Measurements from ENCODE around the gene MUSK.
A peak's percentile ranks its signal among the peaks of the same experiment; 100 is the strongest.
"Not testable (repeated sequence)": the region's sequence is repeated elsewhere in the genome, so short reads cannot be mapped to it uniquely, and the experiment has no call there.

Gene MUSK

GRCh38 chr9:110821064-110821463 lies 152.5 kb downstream of the MUSK start:
- peaks cover 0 to 4% (median 0%) of the 10 kb centered on the region in 3 donors for H3K9me3 ChIP-seq
- H3K4me1 ChIP-seq = no peaks in the 10 kb centered on the region
- no peaks in the 10 kb centered on the region for H3K36me3 ChIP-seq
- H3K27ac ChIP-seq = no peak overlapping the region
- H3K27me3 ChIP-seq = no peaks in the 10 kb centered on the region
- intact Hi-C loops (cut with DNase I; ENCODE audit: low total_unique reads) = no loop called here
- H3K4me3 ChIP-seq = no peak overlapping the region
- DNase-seq = no peak
- TF ChIP-seq, protein P1, sequence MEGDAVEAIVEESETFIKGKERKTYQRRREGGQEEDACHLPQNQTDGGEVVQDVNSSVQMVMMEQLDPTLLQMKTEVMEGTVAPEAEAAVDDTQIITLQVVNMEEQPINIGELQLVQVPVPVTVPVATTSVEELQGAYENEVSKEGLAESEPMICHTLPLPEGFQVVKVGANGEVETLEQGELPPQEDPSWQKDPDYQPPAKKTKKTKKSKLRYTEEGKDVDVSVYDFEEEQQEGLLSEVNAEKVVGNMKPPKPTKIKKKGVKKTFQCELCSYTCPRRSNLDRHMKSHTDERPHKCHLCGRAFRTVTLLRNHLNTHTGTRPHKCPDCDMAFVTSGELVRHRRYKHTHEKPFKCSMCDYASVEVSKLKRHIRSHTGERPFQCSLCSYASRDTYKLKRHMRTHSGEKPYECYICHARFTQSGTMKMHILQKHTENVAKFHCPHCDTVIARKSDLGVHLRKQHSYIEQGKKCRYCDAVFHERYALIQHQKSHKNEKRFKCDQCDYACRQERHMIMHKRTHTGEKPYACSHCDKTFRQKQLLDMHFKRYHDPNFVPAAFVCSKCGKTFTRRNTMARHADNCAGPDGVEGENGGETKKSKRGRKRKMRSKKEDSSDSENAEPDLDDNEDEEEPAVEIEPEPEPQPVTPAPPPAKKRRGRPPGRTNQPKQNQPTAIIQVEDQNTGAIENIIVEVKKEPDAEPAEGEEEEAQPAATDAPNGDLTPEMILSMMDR (IDR thresholded peaks at IDR 0.05) = no peak

DNA sequence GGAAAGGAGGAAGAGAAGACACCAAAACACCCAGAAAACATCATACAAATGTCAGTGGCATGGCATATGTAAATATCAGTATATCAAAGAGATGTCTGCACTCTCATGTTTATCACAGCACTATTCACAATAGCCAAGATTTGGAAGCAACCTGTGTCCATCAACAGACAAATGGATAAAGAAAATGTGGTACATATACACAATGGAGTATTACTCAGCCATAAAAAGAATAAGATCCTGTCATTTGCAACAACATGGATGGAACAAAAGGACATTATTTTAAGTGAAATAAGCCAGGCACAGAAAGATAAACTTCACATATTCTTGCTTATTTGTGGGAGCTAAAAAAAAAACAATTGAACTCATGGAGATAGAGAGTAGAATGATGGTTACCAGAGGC lies 156.5 kb downstream of the MUSK start:
- H3K36me3 ChIP-seq; H3K27me3 ChIP-seq; intact Hi-C loops (cut with DNase I; ENCODE audit: low total_unique reads); H3K27ac ChIP-seq; H3K4me3 ChIP-seq; DNase-seq; H3K9me3 ChIP-seq: not testable (repeated sequence)
- peaks cover 0 to 15% (median 2%) of the 10 kb centered on the region in 4 donors for H3K4me1 ChIP-seq

DNA sequence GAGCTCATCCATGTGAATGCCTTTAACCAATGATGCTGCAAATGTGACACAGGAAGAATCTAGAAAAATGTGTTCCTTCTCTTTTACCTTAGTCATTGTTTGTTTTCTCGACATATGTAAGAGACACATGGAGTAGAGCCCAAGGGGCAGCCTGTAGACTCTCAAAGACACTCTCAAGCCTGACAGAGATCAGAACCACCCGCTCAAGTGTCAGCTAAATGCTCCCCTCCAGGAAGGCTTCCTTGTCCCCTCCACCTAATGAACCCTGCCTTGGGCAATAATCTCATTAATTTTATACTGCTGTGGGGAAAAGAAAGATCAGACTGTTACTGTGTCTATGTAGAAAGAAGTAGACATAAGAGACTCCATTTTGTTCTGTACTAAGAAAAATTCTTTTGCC lies 157.4 kb downstream of the MUSK start:
- Histone ChIP-seq H3K27ac (no peak overlapping the region), H3K36me3 (no peaks in the 10 kb centered on the region), H3K4me3 (no peak overlapping the region), H3K9me3 (peaks cover 0 to 4% (median 0%) of the 10 kb centered on the region in 3 donors), H3K27me3 (no peaks in the 10 kb centered on the region), H3K4me1 (peaks cover 0 to 15% (median 2%) of the 10 kb centered on the region in 4 donors)
- TF ChIP-seq, protein P1 (IDR thresholded peaks at IDR 0.05) = no peak
- no peak for DNase-seq
- intact Hi-C loops (cut with DNase I; ENCODE audit: low total_unique reads) = no loop called here

DNA sequence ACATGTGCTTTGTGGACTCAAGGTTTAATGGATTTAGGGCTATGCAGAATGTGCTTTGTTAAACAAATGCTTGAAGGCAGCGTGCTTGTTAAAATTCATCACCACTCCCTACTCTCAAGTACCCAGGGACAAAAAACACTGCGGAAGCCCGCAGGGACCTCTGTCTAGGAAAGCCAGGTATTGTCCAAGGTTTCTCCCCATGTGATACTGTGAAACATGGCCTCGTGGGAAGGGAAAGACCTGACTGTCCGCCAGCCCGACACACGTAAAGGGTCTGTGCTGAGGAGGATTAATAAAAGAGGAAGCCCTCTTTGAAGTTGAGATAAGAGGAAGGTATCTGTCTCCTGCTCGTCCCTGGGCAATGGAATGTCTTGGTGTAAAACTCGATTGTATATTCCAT lies 157.8 kb downstream of the MUSK start:
- H3K4me3 ChIP-seq; DNase-seq; H3K9me3 ChIP-seq; intact Hi-C loops (cut with DNase I; ENCODE audit: low total_unique reads); H3K36me3 ChIP-seq; H3K27me3 ChIP-seq; H3K27ac ChIP-seq: not testable (repeated sequence)
- H3K4me1 ChIP-seq = peaks cover 0 to 15% (median 2%) of the 10 kb centered on the region in 4 donors

GRCh38 chr9:110828264-110828663 lies 159.7 kb downstream of the MUSK start:
- peak in 1 of 2 donors; percentile 72 for DNase-seq
- H3K27ac ChIP-seq = peak overlapping the region; percentile 39 to 54
- TF ChIP-seq, protein P1 (IDR thresholded peaks at IDR 0.05) = no peak
- H3K9me3 ChIP-seq = peaks cover 0 to 4% (median 0%) of the 10 kb centered on the region in 3 donors
- intact Hi-C loops (cut with DNase I; ENCODE audit: low total_unique reads) = no loop called here
- H3K36me3 ChIP-seq = no peaks in the 10 kb centered on the region
- H3K4me3 ChIP-seq = no peak overlapping the region
- no peaks in the 10 kb centered on the region for H3K27me3 ChIP-seq
- H3K4me1 ChIP-seq = peaks cover 0 to 15% (median 2%) of the 10 kb centered on the region in 4 donors

DNA sequence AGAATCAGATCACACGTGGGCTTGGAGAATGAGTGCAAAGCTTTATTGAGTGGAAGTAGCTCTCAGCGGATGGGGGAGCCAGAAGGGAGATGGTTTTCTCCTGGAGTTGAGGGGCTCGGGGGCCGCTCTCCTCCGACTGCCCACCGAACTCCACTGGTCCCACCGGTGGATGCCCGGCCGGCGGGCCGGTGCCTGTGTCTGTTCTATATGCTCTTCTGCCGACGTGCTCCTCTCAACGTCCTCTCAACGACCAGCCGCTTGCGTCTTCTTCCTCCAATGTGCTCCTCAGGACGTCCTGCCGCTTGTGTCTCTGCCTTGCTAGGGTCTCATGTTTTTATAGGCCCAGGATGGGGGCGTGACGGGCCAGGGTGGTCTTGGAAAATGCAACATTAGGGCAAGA lies 161.9 kb downstream of the MUSK start:
- peaks cover 0 to 17% (median 2%) of the 10 kb centered on the region in 4 donors for H3K4me1 ChIP-seq
- no peak overlapping the region for H3K4me3 ChIP-seq
- H3K36me3 ChIP-seq = no peaks in the 10 kb centered on the region
- intact Hi-C loops (cut with DNase I; ENCODE audit: low total_unique reads) = no loop called here
- DNase-seq = no peak
- no peaks in the 10 kb centered on the region for H3K27me3 ChIP-seq
- TF ChIP-seq, protein P1 (IDR thresholded peaks at IDR 0.05) = no peak
- H3K9me3 ChIP-seq = no peaks in the 10 kb centered on the region
- H3K27ac ChIP-seq = no peak overlapping the region

DNA sequence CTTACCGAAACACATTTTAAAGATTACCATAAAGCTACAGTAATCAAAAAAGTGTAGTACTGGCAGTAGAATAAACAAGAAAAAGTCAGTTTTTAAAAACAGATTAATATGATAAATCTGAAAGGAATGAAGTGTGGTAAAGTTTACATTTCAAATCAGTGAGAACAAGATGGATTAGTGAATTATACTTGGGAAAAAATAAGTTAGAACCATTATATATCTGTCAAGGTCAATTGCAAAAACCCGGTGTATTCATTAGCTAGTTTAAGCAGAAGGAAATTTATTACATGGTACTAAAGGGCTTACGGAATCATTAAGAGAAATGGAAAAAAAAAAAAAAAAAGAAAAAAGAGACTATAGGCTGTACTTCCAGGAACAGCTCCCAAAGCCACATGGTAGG lies 164.3 kb downstream of the MUSK start:
- H3K9me3 ChIP-seq = no peaks in the 10 kb centered on the region
- intact Hi-C loops (cut with DNase I; ENCODE audit: low total_unique reads) = no loop called here
- TF ChIP-seq, protein P1 (IDR thresholded peaks at IDR 0.05) = no peak
- no peak overlapping the region for H3K4me3 ChIP-seq
- no peak overlapping the region for H3K27ac ChIP-seq
- DNase-seq = no peak
- peaks cover 0 to 19% (median 1%) of the 10 kb centered on the region in 4 donors for H3K4me1 ChIP-seq
- H3K36me3 ChIP-seq = no peaks in the 10 kb centered on the region
- H3K27me3 ChIP-seq = no peaks in the 10 kb centered on the region

All from tibial artery (tissue), 4 donors.